ENCODE measurements around the gene TMEM131. TPM values are rescaled to one million over a fixed set of nuclear protein-coding genes. Genes with fewer than 3 reads are reported as not detected.

The TMEM131 gene
- total RNA-seq, 6 donors from 2014 or later, result 30.5 to 67.5 (median 39.7) TPM

DNA sequence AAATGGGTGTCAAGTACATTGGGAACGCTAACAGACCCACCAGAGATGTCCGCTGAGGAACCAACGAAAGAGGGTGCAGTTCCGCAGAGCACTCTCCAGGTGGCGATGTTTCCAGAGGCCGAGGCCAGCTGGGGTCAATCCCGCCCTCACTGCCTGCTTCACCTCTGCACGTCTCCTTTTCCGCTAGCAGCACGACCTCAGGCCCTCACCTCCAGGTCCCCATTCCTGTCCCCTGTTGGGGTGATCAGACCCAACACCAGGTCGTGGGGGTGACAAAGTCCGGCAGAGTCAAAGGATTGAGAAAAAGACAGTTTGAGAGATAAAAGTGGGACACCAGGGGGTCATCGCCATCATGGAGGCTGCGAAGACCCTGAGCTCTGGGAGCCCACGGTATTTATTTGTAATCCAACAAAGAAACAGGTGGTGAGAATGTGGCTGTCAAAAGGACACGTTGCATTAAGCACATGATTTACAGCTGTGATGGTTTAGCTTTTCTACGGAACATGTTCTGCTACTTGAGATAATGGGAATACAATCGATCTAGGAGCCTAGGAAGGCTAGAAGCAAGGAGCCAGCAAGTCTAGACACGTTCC, 255.1 kb downstream of the TMEM131 start:
- TF ChIP-seq POLR2A (IDR thresholded peaks at IDR 0.05) (no peak), CTCF (IDR thresholded peaks at IDR 0.05) (peak; percentile 54 to 75 (median 68)), EP300 (IDR thresholded peaks at IDR 0.05) (no peak), POLR2AphosphoS5 (IDR thresholded peaks at IDR 0.05) (no peak)
- Histone ChIP-seq H3K9me3 (no peaks in the 10 kb centered on the region), H3K27ac (no peak overlapping the region), H3K27me3 (no peaks in the 10 kb centered on the region), H3K4me3 (no peak overlapping the region), H3K4me1 (peaks cover 0 to 6% (median 0%) of the 10 kb centered on the region in 4 donors), H3K36me3 (no peaks in the 10 kb centered on the region)
- 28 to 40% methylated on average over 19 of the region's 19 CpGs for WGBS, 2 donors
- ATAC-seq (ENCODE audit: low FRiP score in 2 of 2), result peak in 1 of 2 donors; percentile 61
- peak; percentile 24 to 56 for DNase-seq

- DNase-seq (no peak), ATAC-seq (ENCODE audit: low FRiP score in 2 of 2) (no peak)
- H3K27ac ChIP-seq, result no peak overlapping the region
- peaks cover 0 to 6% (median 0%) of the 10 kb centered on the region in 4 donors for H3K4me1 ChIP-seq
- TF ChIP-seq EP300 (IDR thresholded peaks at IDR 0.05) (no peak), CTCF (IDR thresholded peaks at IDR 0.05) (no peak), POLR2A (IDR thresholded peaks at IDR 0.05) (no peak), POLR2AphosphoS5 (IDR thresholded peaks at IDR 0.05) (no peak)
- whole genome bisulfite sequencing, 2 donors, result 85 to 87% methylated on average over 5 of the region's 5 CpGs
- no peaks in the 10 kb centered on the region for H3K9me3 ChIP-seq
- H3K27me3 ChIP-seq, result no peaks in the 10 kb centered on the region
- no peak overlapping the region for H3K4me3 ChIP-seq
- H3K36me3 ChIP-seq, result no peaks in the 10 kb centered on the region
These were observed 255.9 kb downstream of the TMEM131 start for GRCh38 chr2:97739893-97740245.

GRCh38 chr2:97739020-97739892, 256.5 kb downstream of the TMEM131 start:
- H3K27ac ChIP-seq, result no peak overlapping the region
- TF ChIP-seq CTCF (IDR thresholded peaks at IDR 0.05) (no peak), POLR2AphosphoS5 (IDR thresholded peaks at IDR 0.05) (no peak), EP300 (IDR thresholded peaks at IDR 0.05) (no peak), POLR2A (IDR thresholded peaks at IDR 0.05) (no peak)
- H3K4me1 ChIP-seq, result peaks cover 0 to 6% (median 0%) of the 10 kb centered on the region in 4 donors
- peak; percentile 17 to 59 for DNase-seq
- H3K27me3 ChIP-seq, result no peaks in the 10 kb centered on the region
- ATAC-seq (ENCODE audit: low FRiP score in 2 of 2), result no peak
- H3K9me3 ChIP-seq, result no peaks in the 10 kb centered on the region
- 90 to 93% methylated on average over 10 to 20 of the region's 23 CpGs for WGBS, 2 donors
- no peak overlapping the region for H3K4me3 ChIP-seq
- H3K36me3 ChIP-seq, result no peaks in the 10 kb centered on the region

DNA sequence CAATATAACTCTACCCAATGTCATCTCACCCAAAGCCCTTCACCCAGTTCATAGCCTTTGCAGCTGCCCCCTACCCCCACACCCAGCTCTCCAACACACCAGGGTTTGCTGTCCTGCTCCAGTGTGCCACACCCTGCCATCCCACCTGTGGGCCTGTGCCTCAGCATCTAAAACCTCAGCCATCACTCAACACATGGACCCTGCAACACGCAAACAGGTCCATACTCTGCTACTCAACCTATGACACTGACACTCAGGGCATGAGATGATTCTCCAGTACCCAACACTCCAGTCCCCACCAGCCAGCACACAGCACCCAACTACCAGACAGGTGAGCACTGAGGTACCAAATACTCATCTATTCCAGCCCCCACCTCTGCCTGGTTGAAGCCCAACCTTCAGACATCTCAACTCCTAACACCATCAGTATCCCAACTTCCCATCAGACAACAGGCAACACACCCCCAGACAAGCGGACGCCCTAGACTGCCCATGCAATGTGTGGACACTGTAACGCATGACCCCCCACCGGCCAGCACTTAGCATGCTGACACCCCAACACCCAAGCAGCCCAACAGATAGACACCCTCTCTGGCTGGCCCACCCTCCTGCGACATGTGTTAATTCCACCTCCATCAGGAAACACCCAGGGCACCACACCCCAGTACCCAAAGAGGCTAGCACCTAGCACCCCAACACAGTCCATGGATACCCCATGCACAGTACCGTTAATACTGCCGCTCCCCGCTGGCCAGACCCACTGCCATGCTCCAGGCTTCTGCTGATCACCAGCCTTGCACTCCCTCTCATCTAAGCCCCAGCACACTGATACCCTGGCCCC, 257.3 kb downstream of the TMEM131 start:
- Histone ChIP-seq H3K9me3 (no peaks in the 10 kb centered on the region), H3K27me3 (no peaks in the 10 kb centered on the region), H3K36me3 (no peaks in the 10 kb centered on the region), H3K27ac (no peak overlapping the region), H3K4me1 (peaks cover 0 to 6% (median 0%) of the 10 kb centered on the region in 4 donors), H3K4me3 (no peak overlapping the region)
- WGBS, 2 donors, result 91 to 98% methylated on average over 9 of the region's 9 CpGs
- DNase-seq, result peak; percentile 16 to 19
- TF ChIP-seq POLR2AphosphoS5 (IDR thresholded peaks at IDR 0.05), result no peak
- no peak for TF ChIP-seq CTCF (IDR thresholded peaks at IDR 0.05)
- no peak for ATAC-seq (ENCODE audit: low FRiP score in 2 of 2)

Data from upper lobe of left lung (tissue), 6 donors.